PC-3 (cell line): ENCODE data around the gene TRIM62.

Source experiments
- EZH2 ChIP-seq: fragments of 300-600 bp; sonication (generic); IDR thresholded peaks from one replicate; pipeline ENCODE4 v1.6.1; 2017; ENCODE audit warnings: antibody characterized with exemption, mild to moderate bottlenecking, low read length; ENCODE audit not compliant: unreplicated experiment
- EZH2phosphoT487 ChIP-seq: fragments of 300-600 bp; sonication (generic); IDR thresholded peaks from 2 replicates; pipeline ENCODE4 v1.6.1; 2018; ENCODE audit warnings: mild to moderate bottlenecking, antibody characterized with exemption, low read length, borderline replicate concordance
- TF ChIP-seq, protein P1 (sequence below): fragments of 300-600 bp; sonication (generic); conservative IDR thresholded peaks from 2 replicates; pipeline ENCODE4 v1.5.1; 2017; ENCODE audit warnings: antibody characterized with exemption, low read depth, mild to moderate bottlenecking, low read length

DNA sequence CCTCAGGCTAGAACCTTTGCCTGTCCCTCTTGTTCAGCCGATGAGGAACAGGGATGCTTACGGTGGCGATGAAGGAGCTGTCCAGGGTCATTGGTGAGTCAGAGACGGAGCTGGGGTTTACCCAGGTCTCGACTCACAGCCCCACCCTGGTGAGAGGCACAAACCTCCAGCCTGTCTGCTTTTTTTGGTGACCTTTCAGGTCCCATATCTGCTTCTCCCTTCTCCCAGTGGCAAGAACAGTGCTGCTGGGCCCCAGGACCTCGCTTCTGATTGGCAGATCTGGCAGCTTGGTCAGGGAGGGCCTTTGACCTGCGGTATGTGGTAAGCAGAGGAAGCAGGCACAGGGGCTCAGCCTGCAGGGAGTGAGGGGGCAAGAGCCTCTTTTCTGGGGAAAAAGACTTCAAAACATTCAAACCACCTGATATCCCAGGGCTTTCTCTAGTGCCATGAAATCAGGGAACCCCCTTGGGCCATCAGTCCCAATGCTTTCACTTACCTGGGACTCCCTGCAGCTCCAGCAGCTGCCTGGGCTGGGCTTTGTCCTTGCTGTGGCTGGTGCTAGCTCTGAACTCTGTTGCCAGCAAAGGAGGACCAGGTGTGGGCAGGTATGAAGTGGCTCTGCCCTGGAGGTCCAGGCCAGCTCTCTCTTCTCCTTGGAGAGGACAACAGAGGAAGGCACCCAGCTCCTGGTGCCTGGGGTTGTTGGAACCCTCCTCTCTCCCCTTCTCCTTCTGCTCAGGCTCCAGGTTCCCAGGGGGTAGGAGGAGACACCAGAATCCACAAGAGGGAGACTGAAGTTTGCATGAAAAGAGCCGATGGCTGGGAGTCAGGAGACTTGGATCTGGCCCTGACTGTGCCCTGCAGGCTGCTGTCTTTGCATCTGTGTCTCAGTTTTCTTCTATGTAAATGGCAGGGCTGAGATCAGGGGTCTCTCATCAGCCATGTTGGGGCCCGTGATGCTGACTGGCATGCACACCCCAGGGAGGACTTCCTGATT lies 41.4 kb downstream of the TRIM62 start:
- TF ChIP-seq, protein P1, sequence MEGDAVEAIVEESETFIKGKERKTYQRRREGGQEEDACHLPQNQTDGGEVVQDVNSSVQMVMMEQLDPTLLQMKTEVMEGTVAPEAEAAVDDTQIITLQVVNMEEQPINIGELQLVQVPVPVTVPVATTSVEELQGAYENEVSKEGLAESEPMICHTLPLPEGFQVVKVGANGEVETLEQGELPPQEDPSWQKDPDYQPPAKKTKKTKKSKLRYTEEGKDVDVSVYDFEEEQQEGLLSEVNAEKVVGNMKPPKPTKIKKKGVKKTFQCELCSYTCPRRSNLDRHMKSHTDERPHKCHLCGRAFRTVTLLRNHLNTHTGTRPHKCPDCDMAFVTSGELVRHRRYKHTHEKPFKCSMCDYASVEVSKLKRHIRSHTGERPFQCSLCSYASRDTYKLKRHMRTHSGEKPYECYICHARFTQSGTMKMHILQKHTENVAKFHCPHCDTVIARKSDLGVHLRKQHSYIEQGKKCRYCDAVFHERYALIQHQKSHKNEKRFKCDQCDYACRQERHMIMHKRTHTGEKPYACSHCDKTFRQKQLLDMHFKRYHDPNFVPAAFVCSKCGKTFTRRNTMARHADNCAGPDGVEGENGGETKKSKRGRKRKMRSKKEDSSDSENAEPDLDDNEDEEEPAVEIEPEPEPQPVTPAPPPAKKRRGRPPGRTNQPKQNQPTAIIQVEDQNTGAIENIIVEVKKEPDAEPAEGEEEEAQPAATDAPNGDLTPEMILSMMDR = no peak
- no peak for TF ChIP-seq EZH2
- TF ChIP-seq EZH2phosphoT487 = no peak
